ENCODE measurements around the gene TBC1D10A. TPM values are rescaled to one million over a fixed set of nuclear protein-coding genes. Genes with fewer than 3 reads are reported as not detected.

TBC1D10A gene
- total RNA-seq, 1 experiment from 2014 or later, result 12.2 TPM

DNA sequence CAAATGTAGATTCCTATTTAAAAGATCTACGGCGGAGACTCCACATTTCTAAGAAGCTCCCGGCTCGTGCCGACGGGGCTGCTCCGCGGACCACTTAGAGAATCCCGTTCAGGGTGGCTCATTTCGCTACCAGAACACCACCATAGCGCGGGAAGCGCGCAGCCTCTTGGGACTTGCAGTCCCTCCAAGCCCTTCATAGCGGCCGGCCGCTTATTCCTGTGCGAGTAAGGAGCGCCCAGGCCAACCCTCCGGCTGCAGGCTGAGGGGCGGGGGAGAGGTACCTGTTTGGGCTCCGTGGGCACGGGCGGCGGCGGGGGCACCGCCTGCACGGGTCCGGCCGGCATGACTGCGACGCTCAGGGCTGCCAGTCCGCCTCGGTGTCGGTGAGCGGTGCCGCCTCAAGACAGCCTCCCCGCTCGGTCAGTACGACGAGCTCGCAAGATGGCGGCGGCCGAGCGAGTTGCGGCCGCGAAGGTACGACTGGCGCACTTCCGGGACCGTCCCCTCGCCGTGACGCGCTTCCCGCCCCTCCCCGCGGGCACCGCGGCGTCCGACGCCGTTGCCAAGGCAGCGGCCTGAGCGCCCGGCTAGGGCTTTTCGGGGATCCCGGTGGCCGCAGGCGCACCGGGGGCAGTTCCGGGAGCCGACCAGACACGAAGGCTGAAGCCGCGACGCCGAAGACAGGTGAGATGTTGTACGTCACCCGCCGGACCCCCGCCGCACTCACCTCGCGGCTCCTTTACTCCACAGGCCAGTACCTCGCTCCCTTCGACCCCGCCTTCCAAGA lies 29.9 kb upstream of the TBC1D10A start, which contains the start of the genes CCDC157 and SF3A1:
Gene CCDC157, plus strand, starts transcription at position 559 of the 787 bp plus-strand sequence. CDS start 8,994 bp downstream, outside the sequence.
Gene SF3A1, minus strand, starts transcription at position 446 of the 787 bp plus-strand sequence. Its CDS starts 102 bp downstream, at position 344.
- Histone ChIP-seq H3K9me3 (no peaks in the 10 kb centered on the region), H3K4me1 (peaks cover 35% of the 10 kb centered on the region), H3K4me3 (ENCODE audit: low read depth, low read length) (peak within 1 kb of the TSS; percentile 99), H3K27me3 (replicated peaks; ENCODE audit: control insufficient read depth, insufficient read depth, low read length) (no peaks in the 10 kb centered on the region), H3K36me3 (ENCODE audit: control insufficient read depth, insufficient read depth, low read length) (no peaks in the 10 kb centered on the region)
- DNase-seq, result peak; percentile 90
- ChIA-PET POLR2A (interaction anchor here (0.5 to 1.7 kb wide), 11 partner anchors 18 to 565 kb away, joined by 3 to 44 read pairs (median 4); partner anchors contain the start of genes CASTOR1, RNF215 and TBC1D10A), CTCF (interaction anchor here (0.6 to 1.2 kb wide), 5 partner anchors 30 to 166 kb away, joined by 3 to 10 read pairs (median 6); partner anchors contain the start of genes RNF215 and TBC1D10A)
- no TSS peak for BruUV-seq (replicated peaks)
- Mint-ChIP-seq H3K36me3 (ENCODE audit: insufficient read depth, unreplicated experiment) (peaks cover 26% of the 10 kb centered on the region), H3K9me3 (ENCODE audit: unreplicated experiment) (no peaks in the 10 kb centered on the region), H3K27ac (ENCODE audit: unreplicated experiment) (peak within 1 kb of the TSS; percentile 92), H3K27me3 (ENCODE audit: insufficient read depth, unreplicated experiment) (no peaks in the 10 kb centered on the region), H3K4me3 (ENCODE audit: unreplicated experiment) (peak within 1 kb of the TSS; percentile 95), H3K4me1 (ENCODE audit: low read depth, unreplicated experiment) (peaks cover 36% of the 10 kb centered on the region)
- TF ChIP-seq, protein P1, sequence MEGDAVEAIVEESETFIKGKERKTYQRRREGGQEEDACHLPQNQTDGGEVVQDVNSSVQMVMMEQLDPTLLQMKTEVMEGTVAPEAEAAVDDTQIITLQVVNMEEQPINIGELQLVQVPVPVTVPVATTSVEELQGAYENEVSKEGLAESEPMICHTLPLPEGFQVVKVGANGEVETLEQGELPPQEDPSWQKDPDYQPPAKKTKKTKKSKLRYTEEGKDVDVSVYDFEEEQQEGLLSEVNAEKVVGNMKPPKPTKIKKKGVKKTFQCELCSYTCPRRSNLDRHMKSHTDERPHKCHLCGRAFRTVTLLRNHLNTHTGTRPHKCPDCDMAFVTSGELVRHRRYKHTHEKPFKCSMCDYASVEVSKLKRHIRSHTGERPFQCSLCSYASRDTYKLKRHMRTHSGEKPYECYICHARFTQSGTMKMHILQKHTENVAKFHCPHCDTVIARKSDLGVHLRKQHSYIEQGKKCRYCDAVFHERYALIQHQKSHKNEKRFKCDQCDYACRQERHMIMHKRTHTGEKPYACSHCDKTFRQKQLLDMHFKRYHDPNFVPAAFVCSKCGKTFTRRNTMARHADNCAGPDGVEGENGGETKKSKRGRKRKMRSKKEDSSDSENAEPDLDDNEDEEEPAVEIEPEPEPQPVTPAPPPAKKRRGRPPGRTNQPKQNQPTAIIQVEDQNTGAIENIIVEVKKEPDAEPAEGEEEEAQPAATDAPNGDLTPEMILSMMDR (IDR thresholded peaks at IDR 0.05; ENCODE audit: insufficient read depth in 1 of 2, low read depth in 1 of 2, low read length in 1 of 2, severe bottlenecking in 1 of 2, unreplicated experiment in 1 of 2), result no peak
- intact Hi-C loops (cut with micrococcal nuclease; ENCODE audit: unreplicated experiment), result no loop called here

DNA sequence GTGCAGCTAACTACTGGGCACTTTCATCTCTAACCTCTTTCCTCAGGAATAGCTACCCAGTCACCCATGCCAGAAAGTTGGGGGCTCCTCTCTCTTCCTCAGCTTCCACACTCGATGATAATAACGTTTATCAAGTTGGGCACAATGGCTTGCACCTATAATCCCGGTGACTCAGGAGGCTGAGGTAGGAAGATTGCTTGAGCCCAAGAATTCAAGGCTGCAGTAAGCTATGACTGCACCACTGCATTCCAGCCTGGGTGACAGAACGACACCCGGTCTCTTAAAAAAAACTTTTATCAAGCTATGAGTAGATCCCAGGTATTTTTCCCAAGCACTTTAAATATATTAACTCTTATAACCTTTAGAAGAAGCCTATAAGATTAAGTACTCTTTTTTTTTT lies 27.9 kb upstream of the TBC1D10A start:
- H3K4me3 ChIP-seq (ENCODE audit: low read depth, low read length), result no peak overlapping the region

DNA sequence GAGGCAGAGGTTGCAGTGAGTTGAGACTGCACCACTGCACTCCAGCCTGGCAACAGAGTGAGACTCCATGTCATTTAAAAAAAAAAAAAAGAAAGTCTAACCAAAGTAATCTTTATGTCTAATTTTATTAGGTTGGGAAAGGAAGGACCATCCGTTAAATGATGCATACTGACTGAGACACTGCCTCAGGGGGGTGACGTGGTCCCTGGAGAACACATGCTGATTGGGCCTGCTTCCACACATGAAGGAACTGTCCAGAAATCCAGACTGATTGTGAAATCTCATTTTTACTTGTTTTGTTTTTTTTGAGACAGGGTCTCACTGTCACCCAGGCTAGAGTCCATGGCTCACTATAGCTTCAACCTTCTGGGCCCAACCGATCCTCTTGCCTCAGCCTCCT lies 24.5 kb upstream of the TBC1D10A start:
- H3K27me3 Mint-ChIP-seq (ENCODE audit: insufficient read depth, unreplicated experiment), result no peaks in the 10 kb centered on the region
- peak overlapping the region; percentile 51 for H3K4me3 Mint-ChIP-seq (ENCODE audit: unreplicated experiment)
- H3K9me3 Mint-ChIP-seq (ENCODE audit: unreplicated experiment), result no peaks in the 10 kb centered on the region
- TF ChIP-seq, protein P1 (IDR thresholded peaks at IDR 0.05; ENCODE audit: insufficient read depth in 1 of 2, low read depth in 1 of 2, low read length in 1 of 2, severe bottlenecking in 1 of 2, unreplicated experiment in 1 of 2), result no peak
- Histone ChIP-seq H3K4me3 (ENCODE audit: low read depth, low read length) (no peak overlapping the region), H3K4me1 (peaks cover 38% of the 10 kb centered on the region), H3K9me3 (no peaks in the 10 kb centered on the region), H3K36me3 (ENCODE audit: control insufficient read depth, insufficient read depth, low read length) (peaks cover 2% of the 10 kb centered on the region), H3K27me3 (replicated peaks; ENCODE audit: control insufficient read depth, insufficient read depth, low read length) (no peaks in the 10 kb centered on the region)
- ChIA-PET CTCF (no interaction called here), POLR2A (no interaction called here)
- BruUV-seq (replicated peaks), result no TSS peak
- H3K4me1 Mint-ChIP-seq (ENCODE audit: low read depth, unreplicated experiment), result peaks cover 35% of the 10 kb centered on the region
- DNase-seq, result no peak
- H3K27ac Mint-ChIP-seq (ENCODE audit: unreplicated experiment), result peak overlapping the region; percentile 70
- peaks cover 43% of the 10 kb centered on the region for H3K36me3 Mint-ChIP-seq (ENCODE audit: insufficient read depth, unreplicated experiment)
- intact Hi-C loops (cut with micrococcal nuclease; ENCODE audit: unreplicated experiment), result loop anchor here (5.0 kb wide), 1 partner anchor 64 kb away; the partner anchor contains the start of gene CASTOR1

More for the DNA sequence above, 27.9 kb upstream of the TBC1D10A start:
- BruUV-seq (replicated peaks), result no TSS peak
- intact Hi-C loops (cut with micrococcal nuclease; ENCODE audit: unreplicated experiment), result loop anchor here (5.0 kb wide), 1 partner anchor 67 kb away; the partner anchor contains the start of gene CASTOR1
- Histone ChIP-seq H3K36me3 (ENCODE audit: control insufficient read depth, insufficient read depth, low read length) (peaks cover 2% of the 10 kb centered on the region), H3K9me3 (no peaks in the 10 kb centered on the region), H3K27me3 (replicated peaks; ENCODE audit: control insufficient read depth, insufficient read depth, low read length) (no peaks in the 10 kb centered on the region), H3K4me1 (peaks cover 38% of the 10 kb centered on the region)
- H3K4me1 Mint-ChIP-seq (ENCODE audit: low read depth, unreplicated experiment), result peaks cover 39% of the 10 kb centered on the region
- H3K4me3 Mint-ChIP-seq (ENCODE audit: unreplicated experiment), result peak overlapping the region; percentile 38
- H3K9me3 Mint-ChIP-seq (ENCODE audit: unreplicated experiment), result no peaks in the 10 kb centered on the region
- ChIA-PET POLR2A (interaction anchor here (0.7 kb wide), 1 partner anchor 14 kb away, joined by 3 read pairs; no protein-coding TSS in a partner anchor), CTCF (no interaction called here)
- no peak for DNase-seq
- peak overlapping the region; percentile 76 for H3K27ac Mint-ChIP-seq (ENCODE audit: unreplicated experiment)
- H3K27me3 Mint-ChIP-seq (ENCODE audit: insufficient read depth, unreplicated experiment), result no peaks in the 10 kb centered on the region
- TF ChIP-seq, protein P1 (IDR thresholded peaks at IDR 0.05; ENCODE audit: insufficient read depth in 1 of 2, low read depth in 1 of 2, low read length in 1 of 2, severe bottlenecking in 1 of 2, unreplicated experiment in 1 of 2), result no peak
- peaks cover 40% of the 10 kb centered on the region for H3K36me3 Mint-ChIP-seq (ENCODE audit: insufficient read depth, unreplicated experiment)

Data from Caco-2 (cell line).